ENCODE data around the gene DCAF5. TPM values are rescaled to one million over a fixed set of nuclear protein-coding genes. Genes with fewer than 3 reads are reported as not detected.

The DCAF5 gene
- total and polyA plus RNA-seq, 2 of the 13 experiments (the other 11 are each of a cell fraction or from before 2014, with no cell fraction given): 13.4 to 31.6 TPM

DNA sequence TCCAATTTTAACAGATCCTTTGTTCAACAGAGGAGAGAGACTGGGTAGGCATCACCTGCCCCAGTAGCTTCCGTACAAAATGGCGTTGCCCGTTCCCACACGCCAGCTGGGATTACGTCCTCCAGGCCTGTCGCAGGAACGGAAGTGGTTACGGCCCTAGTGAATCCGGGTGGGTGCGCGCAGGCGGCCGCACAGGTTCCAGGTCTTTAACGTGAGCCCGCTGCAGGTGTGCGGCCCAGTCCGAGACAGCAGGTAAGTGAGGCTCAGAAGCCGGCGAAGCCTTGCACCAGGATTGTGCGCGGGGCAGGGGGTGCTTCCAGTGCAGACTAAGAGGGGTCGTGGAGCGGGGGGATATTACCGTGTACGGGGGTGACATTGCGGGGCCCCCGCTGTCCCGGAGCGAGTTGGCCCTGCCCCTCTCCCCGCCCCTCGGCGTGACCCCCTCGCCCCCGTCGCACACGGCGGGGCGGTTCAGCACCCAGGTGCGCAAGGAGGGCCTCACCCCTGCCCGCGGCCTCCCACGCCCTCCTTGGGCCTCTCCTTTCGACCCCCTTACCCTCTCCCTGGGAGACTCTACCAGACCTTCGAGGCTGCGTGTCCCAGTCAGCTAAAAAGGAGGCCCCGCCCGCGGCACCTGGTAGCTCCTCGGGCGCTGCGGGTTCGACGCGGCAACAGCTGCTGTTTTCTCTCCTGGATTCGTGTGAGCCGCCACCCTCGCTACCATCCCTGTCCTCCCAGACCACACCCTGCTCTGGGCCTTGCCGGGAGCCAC is 38.6 kb upstream of the DCAF5 start, which contains the start of gene EXD2 (continued):
- TF ChIP-seq ZNF318 (CRISPR knock-in tag; IDR thresholded peaks at IDR 0.05) (no peak; the same call in 1 of the 2 replicates), HNRNPH1 (optimal IDR thresholded peaks at IDR 0.05; ENCODE audit: low read depth, low read length) (no peak), ZNF180 (CRISPR knock-in tag; IDR thresholded peaks at IDR 0.05; ENCODE audit: borderline replicate concordance, low read depth) (peak; percentile 9; the same call in 1 of the 2 replicates), REPIN1 (CRISPR knock-in tag; IDR thresholded peaks at IDR 0.05; ENCODE audit: borderline replicate concordance, low read depth) (peak; percentile 94), SP4 (CRISPR knock-in tag; IDR thresholded peaks at IDR 0.05) (peak; percentile 72; the same call in 1 of the 2 replicates), BCL3 (CRISPR knock-in tag; IDR thresholded peaks at IDR 0.05) (peak; percentile 68), CEBPB (IDR thresholded peaks at IDR 0.05; ENCODE audit: borderline replicate concordance, low read depth, low read length) (no peak), SMC3 (IDR thresholded peaks at IDR 0.05; ENCODE audit: low read length) (no peak), SYNCRIP (IDR thresholded peaks at IDR 0.05; ENCODE audit: insufficient read depth, low read depth, low read length) (no peak), AGO2 (optimal IDR thresholded peaks at IDR 0.05; ENCODE audit: low read depth, low read length) (no peak), AGO1 (IDR thresholded peaks at IDR 0.05; ENCODE audit: low read depth, low read length, poor library complexity, severe bottlenecking) (peak; percentile 68), ZHX2 (IDR thresholded peaks at IDR 0.05; ENCODE audit: low read depth) (peak; percentile 91), ZHX2 (CRISPR knock-in tag; IDR thresholded peaks at IDR 0.05; ENCODE audit: borderline replicate concordance) (no peak)

Measured in HepG2 (cell line).